Right lobe of liver (tissue), 4 donors: ENCODE results near the gene COQ4.

ENCODE experiments used
- CTCF ChIP-seq, 4 donors: fragments of 200-600 bp in 3 of 4; fragments of 450-650 bp in 1 of 4; IDR thresholded peaks; one replicate each; pipeline versions ENCODE4 v1.5.1 to v1.8.0; 2016 to 2022; ENCODE audit warnings: antibody characterized with exemption in 4 of 4, mild to moderate bottlenecking in 2 of 4
- POLR2A ChIP-seq: fragments of 450-650 bp; IDR thresholded peaks from one replicate; pipeline ENCODE4 v1.6.1; 2017; ENCODE audit warnings: antibody characterized with exemption, mild to moderate bottlenecking
- donor health status: DM: no; HTN: no; CAD: no.
- donor health status: DM: no; HTN: no; CAD: no.
- donor health status: DM: no; HTN: yes; CAD: no.

- TF ChIP-seq CTCF (IDR thresholded peaks at IDR 0.05) (no peak), POLR2A (no peak)
Measured at GRCh38 chr9:128337936-128338335, 15.3 kb downstream of the COQ4 start.
